Lower leg skin (tissue), 3 donors: ENCODE results near the gene CTSK.

Experiments used
- CTCF ChIP-seq, 3 donors: fragments of 450-650 bp; IDR thresholded peaks; one replicate each; pipeline ENCODE4 v1.5.1; 2016; ENCODE audit warnings: antibody characterized with exemption in 3 of 3, mild to moderate bottlenecking in 3 of 3, moderate library complexity in 2 of 3
- POLR2A ChIP-seq, 2 donors: fragments of 450-650 bp; IDR thresholded peaks; one replicate each; pipeline ENCODE4 v1.6.1; 2016 to 2017; ENCODE audit warnings: antibody characterized with exemption in 2 of 2, mild to moderate bottlenecking in 1 of 2, moderate library complexity in 1 of 2

GRCh38 chr1:150775276-150775675 is 32.8 kb downstream of the CTSK start:
- no peak for TF ChIP-seq CTCF (IDR thresholded peaks at IDR 0.05)
- no peak for TF ChIP-seq POLR2A (IDR thresholded peaks at IDR 0.05)
